GM10266 (cell line): ENCODE results near the gene SLC22A23.
"Not testable (repeated sequence)": the region's sequence is repeated elsewhere in the genome, so short reads cannot be mapped to it uniquely, and the experiment has no call there.

ENCODE experiments used
- DNase-seq: peaks from one replicate; pipeline ENCODE4 v3.0.0; 2012; ENCODE audit errors: extremely low spot score
- TF ChIP-seq, protein P1 (sequence below): IDR thresholded peaks from 2 replicates; pipeline ENCODE4 v1.5.1; 2012; ENCODE audit warnings: mild to moderate bottlenecking, low read depth; ENCODE audit not compliant: control insufficient read depth, insufficient read depth; ENCODE audit errors: missing control alignments

SLC22A23 gene

DNA sequence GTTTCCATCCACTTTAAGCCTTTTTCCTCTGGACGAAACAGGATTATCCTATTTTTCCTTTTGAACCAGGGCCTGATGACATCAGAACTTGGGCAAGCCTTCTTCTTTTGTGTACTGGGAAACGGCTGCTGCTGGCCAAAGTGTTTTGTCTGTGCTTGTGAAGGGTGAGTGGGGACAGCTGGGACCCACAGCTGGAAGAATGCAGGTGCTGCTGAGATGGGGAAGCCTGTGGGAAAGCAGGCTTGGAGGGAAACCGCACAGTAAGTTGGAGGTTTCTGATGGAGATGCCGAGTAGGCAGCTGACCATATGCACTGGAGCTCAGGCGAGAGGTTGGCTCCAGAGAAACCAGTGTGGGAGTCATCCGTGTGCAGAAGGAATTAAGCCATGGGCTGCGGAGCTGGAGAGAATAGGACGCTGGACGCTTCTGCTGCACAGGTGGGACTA, 206.6 kb downstream of the SLC22A23 start:
- DNase-seq: no peak
- TF ChIP-seq, protein P1, sequence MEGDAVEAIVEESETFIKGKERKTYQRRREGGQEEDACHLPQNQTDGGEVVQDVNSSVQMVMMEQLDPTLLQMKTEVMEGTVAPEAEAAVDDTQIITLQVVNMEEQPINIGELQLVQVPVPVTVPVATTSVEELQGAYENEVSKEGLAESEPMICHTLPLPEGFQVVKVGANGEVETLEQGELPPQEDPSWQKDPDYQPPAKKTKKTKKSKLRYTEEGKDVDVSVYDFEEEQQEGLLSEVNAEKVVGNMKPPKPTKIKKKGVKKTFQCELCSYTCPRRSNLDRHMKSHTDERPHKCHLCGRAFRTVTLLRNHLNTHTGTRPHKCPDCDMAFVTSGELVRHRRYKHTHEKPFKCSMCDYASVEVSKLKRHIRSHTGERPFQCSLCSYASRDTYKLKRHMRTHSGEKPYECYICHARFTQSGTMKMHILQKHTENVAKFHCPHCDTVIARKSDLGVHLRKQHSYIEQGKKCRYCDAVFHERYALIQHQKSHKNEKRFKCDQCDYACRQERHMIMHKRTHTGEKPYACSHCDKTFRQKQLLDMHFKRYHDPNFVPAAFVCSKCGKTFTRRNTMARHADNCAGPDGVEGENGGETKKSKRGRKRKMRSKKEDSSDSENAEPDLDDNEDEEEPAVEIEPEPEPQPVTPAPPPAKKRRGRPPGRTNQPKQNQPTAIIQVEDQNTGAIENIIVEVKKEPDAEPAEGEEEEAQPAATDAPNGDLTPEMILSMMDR: no peak

DNA sequence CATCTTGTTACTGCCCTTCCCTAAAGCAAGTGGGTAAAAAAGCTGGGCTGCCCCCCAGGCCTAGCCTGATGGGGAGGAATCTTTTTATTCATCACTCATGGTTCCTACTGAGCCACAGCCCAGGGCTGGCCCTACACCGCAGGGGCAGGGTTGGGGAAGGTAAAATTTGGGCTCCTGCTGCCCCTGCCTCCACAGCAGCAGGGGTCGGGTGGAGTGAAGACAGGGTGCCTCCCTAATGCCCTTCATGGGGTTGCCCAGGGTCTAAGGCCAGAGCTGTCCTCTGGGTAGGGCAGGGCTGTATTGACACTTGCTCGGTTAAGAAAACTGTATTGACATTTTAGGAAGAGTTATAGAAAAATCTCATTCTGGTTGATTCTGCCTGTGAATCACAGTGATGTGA, 207.0 kb downstream of the SLC22A23 start:
- DNase-seq: no peak
- TF ChIP-seq, protein P1: no peak

DNA sequence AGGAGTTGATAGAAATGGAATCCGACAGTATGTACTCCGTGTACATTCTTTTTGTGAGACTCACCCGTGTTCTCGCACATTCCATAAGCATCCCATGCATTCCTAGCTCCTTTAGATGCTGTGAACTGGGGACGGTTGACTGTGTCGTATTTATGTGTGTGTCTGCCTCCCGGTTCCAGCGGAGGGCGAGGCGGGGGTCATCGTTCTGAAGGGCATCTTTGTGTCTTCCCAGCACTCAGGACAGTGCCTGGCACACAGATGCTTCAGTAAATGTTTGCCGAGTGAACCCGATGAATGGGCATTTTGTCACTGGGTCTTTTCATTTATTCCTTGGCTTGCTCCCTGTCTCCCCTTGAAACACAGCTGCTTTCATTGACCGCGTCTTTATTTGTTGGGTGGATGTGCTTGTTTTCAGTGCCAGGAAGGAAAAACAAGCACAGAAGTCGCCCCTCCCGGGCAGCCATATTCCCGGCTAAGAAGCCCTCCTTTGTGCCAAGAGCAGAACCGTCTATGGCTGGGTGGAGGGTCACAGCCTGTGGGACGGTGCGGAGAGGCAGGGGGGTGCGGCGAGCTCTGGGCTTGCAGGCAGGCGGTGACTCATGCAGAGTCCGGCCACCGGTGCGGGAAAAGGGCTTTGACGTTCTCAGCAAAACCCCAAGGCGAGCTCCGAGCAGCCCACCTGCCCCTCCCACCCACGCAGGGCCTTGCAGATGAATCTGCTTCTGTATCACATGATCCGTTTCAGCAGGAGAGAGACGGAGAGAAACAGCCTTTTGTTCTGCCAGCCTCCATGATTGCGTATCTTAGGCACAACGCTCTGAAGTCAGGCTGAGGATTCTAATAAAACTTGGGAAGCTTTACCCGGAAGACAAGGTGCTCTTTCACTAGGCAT, 209.3 kb downstream of the SLC22A23 start:
- TF ChIP-seq, protein P1: no peak
- DNase-seq: no peak

DNA sequence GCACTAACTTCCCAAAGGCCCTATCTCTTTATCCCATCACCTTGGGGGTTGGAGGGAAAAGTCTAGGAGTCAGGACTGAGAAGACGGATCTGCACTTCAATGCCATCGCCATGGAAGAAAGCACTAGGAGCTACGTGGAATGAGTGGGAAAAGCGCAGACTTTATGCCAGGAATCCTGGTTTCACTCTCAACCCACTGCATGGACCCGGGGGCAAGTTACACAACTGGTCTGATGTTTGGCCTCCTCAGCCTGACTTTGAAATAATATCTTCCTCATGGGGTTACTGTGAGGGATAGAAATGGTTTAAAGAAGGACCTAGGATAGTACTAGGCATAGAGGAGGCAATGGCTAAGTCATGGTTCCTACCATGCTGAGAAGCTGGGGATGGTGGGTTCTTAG, 211.6 kb downstream of the SLC22A23 start:
- no peak for DNase-seq
- TF ChIP-seq, protein P1: no peak

DNA sequence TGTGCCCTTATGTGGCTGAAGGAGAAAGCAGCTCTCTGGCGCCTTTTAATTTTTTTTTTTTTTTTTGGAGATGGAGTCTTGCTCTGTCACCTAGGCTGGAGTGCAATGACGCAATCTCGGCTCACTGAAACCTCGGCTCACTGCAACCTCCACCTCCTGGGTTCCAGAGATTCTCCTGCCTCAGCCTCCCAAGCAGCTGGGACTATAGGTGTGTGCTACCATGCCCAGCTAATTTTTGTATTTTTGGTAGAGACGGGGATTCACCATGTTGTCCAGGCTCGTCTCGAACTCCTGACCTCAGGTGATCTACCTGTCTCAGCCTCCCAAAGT, 212.1 kb downstream of the SLC22A23 start:
- DNase-seq: not testable (repeated sequence)

DNA sequence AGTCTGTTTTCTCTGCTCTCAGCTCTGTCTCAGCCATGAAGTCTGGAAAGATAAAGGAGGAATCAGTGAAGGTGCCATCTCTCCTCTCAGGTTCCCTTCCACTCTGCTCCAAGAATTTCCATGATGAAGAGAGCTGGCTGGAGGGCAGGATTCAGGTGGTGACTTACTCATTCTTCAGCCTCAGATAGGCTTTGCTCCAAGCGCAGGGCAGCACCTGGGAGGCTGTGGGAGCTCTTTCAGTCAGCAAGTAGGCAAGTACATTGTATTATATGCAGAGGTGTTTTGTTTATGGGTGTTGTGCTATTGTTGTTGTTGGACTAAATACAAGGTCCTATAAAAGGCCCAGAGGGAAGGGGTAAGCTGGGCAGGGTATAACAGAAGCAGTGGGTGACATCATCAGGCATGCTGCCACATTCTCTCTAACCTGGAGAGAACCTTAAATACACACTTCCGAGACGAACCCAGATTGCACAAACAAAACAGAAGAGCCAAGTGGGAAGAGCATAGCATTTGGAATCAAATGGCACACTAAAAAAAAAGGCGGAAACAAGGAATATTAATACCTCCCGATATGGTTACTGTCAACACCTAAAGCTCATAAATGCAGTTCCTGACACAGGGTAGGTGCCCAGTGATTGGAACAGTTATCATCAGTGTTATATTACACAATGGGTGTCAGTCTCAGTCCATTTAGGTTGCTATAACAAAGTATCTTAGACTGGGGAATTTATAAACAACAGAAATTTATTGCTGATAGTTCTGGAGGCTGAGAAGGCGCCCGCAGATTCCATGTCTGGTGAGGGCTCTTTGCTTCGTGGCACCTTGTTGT, 212.6 kb downstream of the SLC22A23 start:
- DNase-seq: no peak
- TF ChIP-seq, protein P1: no peak

DNA sequence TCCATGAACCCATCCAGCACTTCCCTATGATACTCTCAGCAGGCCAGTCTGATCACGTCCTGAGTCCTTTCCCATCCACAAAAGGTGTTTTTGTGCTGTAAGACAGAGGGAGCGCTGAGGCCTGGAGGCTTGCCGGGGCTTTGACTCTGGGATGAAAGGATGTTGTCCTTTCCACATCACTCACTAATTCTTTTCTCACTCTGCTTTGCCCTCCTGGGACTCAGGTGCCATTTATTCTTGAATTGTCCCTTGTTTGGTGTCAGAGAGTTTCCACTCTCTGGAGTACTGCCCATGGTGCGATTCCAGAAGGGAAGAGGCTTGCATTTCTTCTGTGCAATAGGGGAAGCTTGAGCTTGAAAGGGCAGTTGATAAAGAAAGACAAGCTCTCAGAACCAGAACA, 214.1 kb downstream of the SLC22A23 start:
- no peak for DNase-seq
- TF ChIP-seq, protein P1: no peak

DNA sequence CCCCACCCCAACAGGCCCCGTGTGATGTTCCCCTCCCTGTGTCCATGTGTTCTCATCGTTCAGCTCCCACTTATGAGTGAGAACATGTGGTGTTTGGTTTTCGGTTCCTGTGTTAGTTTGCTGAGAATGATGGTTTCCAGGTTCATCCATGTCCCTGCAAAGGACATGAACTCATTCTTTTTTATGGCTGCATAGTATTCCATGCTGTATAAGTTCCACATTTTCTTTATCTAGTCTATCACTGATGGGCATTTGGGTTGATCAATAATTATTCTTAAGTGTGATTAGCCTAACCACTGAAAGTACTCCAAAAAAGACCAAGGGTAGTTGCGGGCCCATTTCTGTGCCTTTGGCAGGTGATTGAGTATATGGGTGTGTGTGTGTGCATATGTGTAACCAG, 215.1 kb downstream of the SLC22A23 start:
- not testable (repeated sequence) for DNase-seq
